SKM-1 (cell line): Measurements from ENCODE around the gene IFNL1.
"Not testable (repeated sequence)": the region's sequence is repeated elsewhere in the genome, so short reads cannot be mapped to it uniquely, and the experiment has no call there.

Source experiments
- DNase-seq: peaks from one replicate; lab custom pipeline; 2025; ENCODE audit not compliant: unreplicated experiment; lab: John Stamatoyannopoulos, UW

Gene IFNL1

GRCh38 chr19:39270036-39270871 is 26.0 kb upstream of the IFNL1 start:
- DNase-seq: no peak

- DNase-seq: not testable (repeated sequence)
These were observed 22.3 kb upstream of the IFNL1 start for GRCh38 chr19:39273859-39274258.

- DNase-seq: no peak
These were observed 20.6 kb upstream of the IFNL1 start for GRCh38 chr19:39275578-39275977.

GRCh38 chr19:39276740-39277139 is 19.5 kb upstream of the IFNL1 start:
- DNase-seq: no peak

- DNase-seq: no peak
These were observed 18.6 kb upstream of the IFNL1 start for GRCh38 chr19:39277598-39277997.

- DNase-seq: no peak
These were observed 14.2 kb upstream of the IFNL1 start for GRCh38 chr19:39282021-39282420.

- DNase-seq: no peak
These were observed 12.2 kb upstream of the IFNL1 start for GRCh38 chr19:39284032-39284431.

- DNase-seq: no peak
These were observed 2.8 kb upstream of the IFNL1 start for GRCh38 chr19:39293394-39293793.

- DNase-seq: no peak
These were observed 699 bp downstream of the IFNL1 start for GRCh38 chr19:39296906-39297305.

- DNase-seq: no peak
These were observed 1.9 kb downstream of the IFNL1 start for GRCh38 chr19:39297931-39298634.

GRCh38 chr19:39299404-39299803 is 3.2 kb downstream of the IFNL1 start:
- DNase-seq: no peak

- no peak for DNase-seq
These were observed 3.6 kb downstream of the IFNL1 start for GRCh38 chr19:39299832-39300231.

GRCh38 chr19:39301021-39301420 is 4.8 kb downstream of the IFNL1 start:
- no peak for DNase-seq

GRCh38 chr19:39301562-39301961 is 5.4 kb downstream of the IFNL1 start:
- DNase-seq: no peak

GRCh38 chr19:39303373-39304184 is 7.4 kb downstream of the IFNL1 start:
- DNase-seq: no peak

GRCh38 chr19:39304185-39304513 is 7.9 kb downstream of the IFNL1 start:
- no peak for DNase-seq

GRCh38 chr19:39304701-39305571 is 8.7 kb downstream of the IFNL1 start:
- DNase-seq: no peak

- no peak for DNase-seq
These were observed 9.9 kb downstream of the IFNL1 start for GRCh38 chr19:39306075-39306474.

- DNase-seq: no peak
These were observed 11.0 kb downstream of the IFNL1 start for GRCh38 chr19:39307046-39307821.
